Endothelial cell of umbilical vein (primary cell): ENCODE measurements around the gene CCDC150.

ENCODE experiments used
- EZH2 ChIP-seq: IDR thresholded peaks from 2 replicates; pipeline ENCODE4 v1.6.1; 2012; ENCODE audit warnings: borderline replicate concordance, low read depth, mild to moderate bottlenecking, moderate library complexity, low read length, inconsistent platforms; ENCODE audit not compliant: severe bottlenecking
- FOS ChIP-seq: IDR thresholded peaks from 2 replicates; pipeline ENCODE4 v1.6.1; 2011; ENCODE audit warnings: mild to moderate bottlenecking, low read length, moderate library complexity, borderline replicate concordance; ENCODE audit not compliant: insufficient read depth
- GATA2 ChIP-seq: IDR thresholded peaks from 2 replicates; pipeline ENCODE4 v1.7.0; 2011; ENCODE audit warnings: low read depth, mild to moderate bottlenecking, moderate library complexity, mixed read lengths, low read length; ENCODE audit not compliant: insufficient read length, insufficient read depth
- POLR2A ChIP-seq: IDR thresholded peaks from 2 replicates; pipeline ENCODE4 v1.6.1; 2012; ENCODE audit warnings: low read depth, mild to moderate bottlenecking, control low read depth, low read length
- POLR2AphosphoS5 ChIP-seq: IDR thresholded peaks from 2 replicates; pipeline ENCODE4 v1.6.1; 2012; ENCODE audit warnings: low read depth, mild to moderate bottlenecking, control low read depth, low read length, moderate library complexity; ENCODE audit not compliant: insufficient read depth
- TF ChIP-seq, protein P1 (sequence below), 2 donors: IDR thresholded peaks; 1 replicate in 1 of 2; 2 replicates in 1 of 2; pipeline ENCODE4 v1.5.1; 2011; ENCODE audit warnings: low read length in 2 of 2, mild to moderate bottlenecking in 2 of 2, moderate library complexity in 2 of 2, control low read depth in 1 of 2, inconsistent platforms in 1 of 2, low read depth in 1 of 2; ENCODE audit not compliant: insufficient read depth in 1 of 2; ENCODE audit errors: extremely low read depth in 1 of 2
- TF ChIP-seq, protein P2 (sequence below): IDR thresholded peaks from 2 replicates; pipeline ENCODE4 v1.6.1; 2011; ENCODE audit not compliant: insufficient read depth, insufficient read length

DNA sequence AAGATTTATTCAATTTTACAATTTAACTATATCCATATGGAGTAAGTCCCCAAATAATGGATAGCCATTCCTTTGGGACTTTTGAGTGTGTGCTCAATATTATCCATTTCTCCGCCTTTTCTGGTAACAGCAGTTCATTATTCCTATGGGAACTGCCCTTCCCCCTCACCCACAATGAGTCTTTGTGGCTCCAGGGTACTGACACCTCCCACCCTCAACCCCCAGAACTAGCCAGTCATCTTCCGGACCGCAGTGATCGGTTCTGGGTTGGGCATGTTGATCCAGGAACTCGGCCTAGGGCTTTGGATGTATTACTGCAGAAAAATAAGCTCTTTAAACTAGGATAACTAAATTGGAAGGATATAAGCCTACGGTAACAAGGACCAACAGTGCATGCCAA lies 45.4 kb upstream of the CCDC150 start:
- TF ChIP-seq, protein P1, sequence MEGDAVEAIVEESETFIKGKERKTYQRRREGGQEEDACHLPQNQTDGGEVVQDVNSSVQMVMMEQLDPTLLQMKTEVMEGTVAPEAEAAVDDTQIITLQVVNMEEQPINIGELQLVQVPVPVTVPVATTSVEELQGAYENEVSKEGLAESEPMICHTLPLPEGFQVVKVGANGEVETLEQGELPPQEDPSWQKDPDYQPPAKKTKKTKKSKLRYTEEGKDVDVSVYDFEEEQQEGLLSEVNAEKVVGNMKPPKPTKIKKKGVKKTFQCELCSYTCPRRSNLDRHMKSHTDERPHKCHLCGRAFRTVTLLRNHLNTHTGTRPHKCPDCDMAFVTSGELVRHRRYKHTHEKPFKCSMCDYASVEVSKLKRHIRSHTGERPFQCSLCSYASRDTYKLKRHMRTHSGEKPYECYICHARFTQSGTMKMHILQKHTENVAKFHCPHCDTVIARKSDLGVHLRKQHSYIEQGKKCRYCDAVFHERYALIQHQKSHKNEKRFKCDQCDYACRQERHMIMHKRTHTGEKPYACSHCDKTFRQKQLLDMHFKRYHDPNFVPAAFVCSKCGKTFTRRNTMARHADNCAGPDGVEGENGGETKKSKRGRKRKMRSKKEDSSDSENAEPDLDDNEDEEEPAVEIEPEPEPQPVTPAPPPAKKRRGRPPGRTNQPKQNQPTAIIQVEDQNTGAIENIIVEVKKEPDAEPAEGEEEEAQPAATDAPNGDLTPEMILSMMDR (IDR thresholded peaks at IDR 0.05; ENCODE audit: extremely low read depth in 1 of 2, insufficient read depth in 1 of 2, low read depth in 1 of 2, low read length in 2 of 2), result no peak
- TF ChIP-seq POLR2A, result no peak
- TF ChIP-seq POLR2AphosphoS5, result no peak
- TF ChIP-seq EZH2, result no peak
- TF ChIP-seq, protein P2, sequence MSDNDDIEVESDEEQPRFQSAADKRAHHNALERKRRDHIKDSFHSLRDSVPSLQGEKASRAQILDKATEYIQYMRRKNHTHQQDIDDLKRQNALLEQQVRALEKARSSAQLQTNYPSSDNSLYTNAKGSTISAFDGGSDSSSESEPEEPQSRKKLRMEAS, result no peak
- TF ChIP-seq GATA2, result no peak
- no peak for TF ChIP-seq FOS
